ENCODE measurements around the gene SUSD4. TPM values are rescaled to one million over a fixed set of nuclear protein-coding genes. Genes with fewer than 3 reads are reported as not detected.

SUSD4 gene
- total RNA-seq, 1 experiment from 2014 or later = 7.2 TPM

- no peaks in the 10 kb centered on the region for H3K4me1 Mint-ChIP-seq (ENCODE audit: low read depth, unreplicated experiment)
- no peak for DNase-seq
- no TSS peak for BruUV-seq (replicated peaks)
- no peak overlapping the region for H3K27ac Mint-ChIP-seq (ENCODE audit: unreplicated experiment)
- H3K9me3 Mint-ChIP-seq (ENCODE audit: low read depth, unreplicated experiment) = no peaks in the 10 kb centered on the region
- TF ChIP-seq CTCF (IDR thresholded peaks at IDR 0.05; ENCODE audit: unreplicated experiment) = no peak
- no peaks in the 10 kb centered on the region for H3K36me3 Mint-ChIP-seq (ENCODE audit: insufficient read depth, unreplicated experiment)
- CTCF ChIA-PET = no interaction called here
- intact Hi-C loops (cut with micrococcal nuclease; ENCODE audit: unreplicated experiment) = no loop called here
- H3K4me3 Mint-ChIP-seq (ENCODE audit: low read depth, unreplicated experiment) = no peak overlapping the region
- peaks cover 13% of the 10 kb centered on the region for H3K27me3 Mint-ChIP-seq (ENCODE audit: unreplicated experiment)
Measured at GRCh38 chr1:223313415-223313754, 50.6 kb downstream of the SUSD4 start.

GRCh38 chr1:223312705-223313414 lies 51.1 kb downstream of the SUSD4 start:
- no peak for TF ChIP-seq CTCF (IDR thresholded peaks at IDR 0.05; ENCODE audit: unreplicated experiment)
- H3K4me3 Mint-ChIP-seq (ENCODE audit: low read depth, unreplicated experiment) = no peak overlapping the region
- intact Hi-C loops (cut with micrococcal nuclease; ENCODE audit: unreplicated experiment) = no loop called here
- H3K36me3 Mint-ChIP-seq (ENCODE audit: insufficient read depth, unreplicated experiment) = no peaks in the 10 kb centered on the region
- H3K4me1 Mint-ChIP-seq (ENCODE audit: low read depth, unreplicated experiment) = no peaks in the 10 kb centered on the region
- CTCF ChIA-PET = no interaction called here
- no peaks in the 10 kb centered on the region for H3K9me3 Mint-ChIP-seq (ENCODE audit: low read depth, unreplicated experiment)
- peaks cover 18% of the 10 kb centered on the region for H3K27me3 Mint-ChIP-seq (ENCODE audit: unreplicated experiment)
- BruUV-seq (replicated peaks) = no TSS peak
- H3K27ac Mint-ChIP-seq (ENCODE audit: unreplicated experiment) = no peak overlapping the region
- no peak for DNase-seq

GRCh38 chr1:223312273-223312672 lies 51.7 kb downstream of the SUSD4 start:
- Mint-ChIP-seq H3K36me3 (ENCODE audit: insufficient read depth, unreplicated experiment) (no peaks in the 10 kb centered on the region), H3K27ac (ENCODE audit: unreplicated experiment) (no peak overlapping the region), H3K4me1 (ENCODE audit: low read depth, unreplicated experiment) (no peaks in the 10 kb centered on the region), H3K4me3 (ENCODE audit: low read depth, unreplicated experiment) (no peak overlapping the region), H3K9me3 (ENCODE audit: low read depth, unreplicated experiment) (no peaks in the 10 kb centered on the region), H3K27me3 (ENCODE audit: unreplicated experiment) (peaks cover 21% of the 10 kb centered on the region)
- CTCF ChIA-PET = interaction anchor here (0.5 kb wide), 1 partner anchor 1063 kb away, joined by 3 read pairs; no protein-coding TSS in a partner anchor
- no TSS peak for BruUV-seq (replicated peaks)
- intact Hi-C loops (cut with micrococcal nuclease; ENCODE audit: unreplicated experiment) = no loop called here
- no peak for TF ChIP-seq CTCF (IDR thresholded peaks at IDR 0.05; ENCODE audit: unreplicated experiment)
- DNase-seq = no peak

GRCh38 chr1:223311826-223312225 lies 52.1 kb downstream of the SUSD4 start:
- H3K9me3 Mint-ChIP-seq (ENCODE audit: low read depth, unreplicated experiment) = no peaks in the 10 kb centered on the region
- BruUV-seq (replicated peaks) = no TSS peak
- no peak for DNase-seq
- CTCF ChIA-PET = interaction anchor here (0.5 kb wide), 1 partner anchor 1063 kb away, joined by 3 read pairs; no protein-coding TSS in a partner anchor
- H3K27ac Mint-ChIP-seq (ENCODE audit: unreplicated experiment) = no peak overlapping the region
- H3K4me3 Mint-ChIP-seq (ENCODE audit: low read depth, unreplicated experiment) = no peak overlapping the region
- no peaks in the 10 kb centered on the region for H3K36me3 Mint-ChIP-seq (ENCODE audit: insufficient read depth, unreplicated experiment)
- intact Hi-C loops (cut with micrococcal nuclease; ENCODE audit: unreplicated experiment) = no loop called here
- H3K27me3 Mint-ChIP-seq (ENCODE audit: unreplicated experiment) = peaks cover 21% of the 10 kb centered on the region
- TF ChIP-seq CTCF (IDR thresholded peaks at IDR 0.05; ENCODE audit: unreplicated experiment) = no peak
- no peaks in the 10 kb centered on the region for H3K4me1 Mint-ChIP-seq (ENCODE audit: low read depth, unreplicated experiment)
